ENCODE data around the gene CDSN. TPM values are rescaled to one million over a fixed set of nuclear protein-coding genes. Genes with fewer than 3 reads are reported as not detected.

Gene CDSN
- total RNA-seq, 4 donors from 2014 or later, result not detected

GRCh38 chr6:31130751-31131150 is 10.5 kb upstream of the CDSN start:
- intact Hi-C loops (cut with DNase I), result no loop called here
- H3K27ac ChIP-seq (replicated peaks in 1 of 4), result no peak overlapping the region
- no peak for TF ChIP-seq POLR2AphosphoS5 (IDR thresholded peaks at IDR 0.05)
- TF ChIP-seq, protein P1, sequence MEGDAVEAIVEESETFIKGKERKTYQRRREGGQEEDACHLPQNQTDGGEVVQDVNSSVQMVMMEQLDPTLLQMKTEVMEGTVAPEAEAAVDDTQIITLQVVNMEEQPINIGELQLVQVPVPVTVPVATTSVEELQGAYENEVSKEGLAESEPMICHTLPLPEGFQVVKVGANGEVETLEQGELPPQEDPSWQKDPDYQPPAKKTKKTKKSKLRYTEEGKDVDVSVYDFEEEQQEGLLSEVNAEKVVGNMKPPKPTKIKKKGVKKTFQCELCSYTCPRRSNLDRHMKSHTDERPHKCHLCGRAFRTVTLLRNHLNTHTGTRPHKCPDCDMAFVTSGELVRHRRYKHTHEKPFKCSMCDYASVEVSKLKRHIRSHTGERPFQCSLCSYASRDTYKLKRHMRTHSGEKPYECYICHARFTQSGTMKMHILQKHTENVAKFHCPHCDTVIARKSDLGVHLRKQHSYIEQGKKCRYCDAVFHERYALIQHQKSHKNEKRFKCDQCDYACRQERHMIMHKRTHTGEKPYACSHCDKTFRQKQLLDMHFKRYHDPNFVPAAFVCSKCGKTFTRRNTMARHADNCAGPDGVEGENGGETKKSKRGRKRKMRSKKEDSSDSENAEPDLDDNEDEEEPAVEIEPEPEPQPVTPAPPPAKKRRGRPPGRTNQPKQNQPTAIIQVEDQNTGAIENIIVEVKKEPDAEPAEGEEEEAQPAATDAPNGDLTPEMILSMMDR (IDR thresholded peaks at IDR 0.05), result no peak
- H3K27me3 ChIP-seq, result no peaks in the 10 kb centered on the region
- H3K4me3 ChIP-seq, result no peak overlapping the region
- H3K36me3 ChIP-seq, result no peaks in the 10 kb centered on the region
- 92% methylated on average over 3 of the region's 3 CpGs for WGBS
- H3K9me3 ChIP-seq, result no peaks in the 10 kb centered on the region
- no peak for DNase-seq (ENCODE audit: extremely low spot score)
- H3K4me1 ChIP-seq, result peaks cover 2 to 10% (median 6%) of the 10 kb centered on the region in 4 donors

DNA sequence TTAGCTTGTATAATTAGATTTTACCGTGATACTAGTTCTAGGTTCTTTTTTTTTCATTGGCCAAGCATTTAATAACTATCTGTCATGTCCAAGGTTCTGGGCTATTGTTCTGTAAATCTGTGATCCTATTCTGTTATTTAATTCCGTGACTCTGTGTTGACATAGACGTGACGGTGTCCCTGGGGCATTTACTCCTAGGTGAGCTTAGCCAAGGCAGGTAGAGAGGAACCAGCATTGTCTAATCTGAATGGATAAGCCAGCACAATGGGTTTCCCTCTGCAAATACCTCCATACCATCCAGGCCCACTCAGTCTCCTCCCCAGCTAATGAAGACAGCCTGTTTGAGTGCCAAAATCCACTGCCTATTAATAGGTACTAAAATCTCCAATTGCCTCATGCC is 8.9 kb upstream of the CDSN start:
- intact Hi-C loops (cut with DNase I), result no loop called here
- H3K4me3 ChIP-seq, result no peak overlapping the region

DNA sequence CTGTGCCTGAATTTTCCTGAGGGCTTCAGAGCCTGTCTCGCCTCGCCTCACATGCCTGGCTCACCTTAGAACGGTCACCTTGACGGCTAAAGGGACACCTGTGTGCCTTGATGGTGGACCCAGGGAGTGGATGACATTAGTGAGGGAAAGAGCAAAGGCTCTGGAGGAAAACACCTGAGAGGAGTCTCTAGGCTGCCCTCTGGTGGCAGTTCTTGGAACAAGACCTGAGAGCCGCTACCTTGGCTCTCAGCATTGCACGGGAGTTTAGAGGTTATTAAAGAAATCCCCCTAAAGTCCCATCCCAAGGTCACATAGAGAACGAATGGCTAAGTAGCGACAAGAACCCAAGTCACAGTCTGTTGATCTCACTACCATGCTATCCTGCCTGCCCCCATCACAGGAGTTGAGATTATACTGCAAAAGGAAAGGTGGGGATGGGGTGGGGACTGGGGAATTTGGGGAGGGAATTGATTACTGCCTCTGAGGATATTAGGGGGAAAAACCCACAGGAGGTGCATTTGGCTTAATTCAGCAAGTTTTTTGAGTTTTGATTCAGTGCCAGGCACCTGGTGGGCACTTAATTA is 7.9 kb upstream of the CDSN start:
- no peaks in the 10 kb centered on the region for H3K27me3 ChIP-seq
- H3K4me1 ChIP-seq, result peaks cover 6 to 34% (median 19%) of the 10 kb centered on the region in 4 donors
- no peaks in the 10 kb centered on the region for H3K36me3 ChIP-seq
- H3K27ac ChIP-seq (replicated peaks in 1 of 4), result no peak overlapping the region
- 11% methylated on average over 8 of the region's 8 CpGs for WGBS
- TF ChIP-seq, protein P1 (IDR thresholded peaks at IDR 0.05), result peak; percentile 72 to 91 (median 78)
- no peak for TF ChIP-seq EP300 (IDR thresholded peaks at IDR 0.05)
- no peak for TF ChIP-seq POLR2AphosphoS5 (IDR thresholded peaks at IDR 0.05)
- no peak for TF ChIP-seq POLR2A (IDR thresholded peaks at IDR 0.05; ENCODE audit: low read depth)
- intact Hi-C loops (cut with DNase I), result no loop called here
- DNase-seq (ENCODE audit: extremely low spot score), result no peak
- H3K4me3 ChIP-seq, result no peak overlapping the region
- H3K9me3 ChIP-seq, result no peaks in the 10 kb centered on the region

More for the DNA sequence above, 8.9 kb upstream of the CDSN start:
- Histone ChIP-seq H3K36me3 (no peaks in the 10 kb centered on the region), H3K27ac (replicated peaks in 1 of 4) (no peak overlapping the region), H3K27me3 (no peaks in the 10 kb centered on the region), H3K9me3 (no peaks in the 10 kb centered on the region), H3K4me1 (peaks cover 3 to 26% (median 15%) of the 10 kb centered on the region in 4 donors)
- DNase-seq (ENCODE audit: extremely low spot score), result no peak
- 73% methylated on average over 4 of the region's 4 CpGs for WGBS
- TF ChIP-seq POLR2AphosphoS5 (IDR thresholded peaks at IDR 0.05) (no peak), POLR2A (IDR thresholded peaks at IDR 0.05; ENCODE audit: low read depth) (no peak), EP300 (IDR thresholded peaks at IDR 0.05) (no peak)
- TF ChIP-seq, protein P1 (IDR thresholded peaks at IDR 0.05), result no peak

DNA sequence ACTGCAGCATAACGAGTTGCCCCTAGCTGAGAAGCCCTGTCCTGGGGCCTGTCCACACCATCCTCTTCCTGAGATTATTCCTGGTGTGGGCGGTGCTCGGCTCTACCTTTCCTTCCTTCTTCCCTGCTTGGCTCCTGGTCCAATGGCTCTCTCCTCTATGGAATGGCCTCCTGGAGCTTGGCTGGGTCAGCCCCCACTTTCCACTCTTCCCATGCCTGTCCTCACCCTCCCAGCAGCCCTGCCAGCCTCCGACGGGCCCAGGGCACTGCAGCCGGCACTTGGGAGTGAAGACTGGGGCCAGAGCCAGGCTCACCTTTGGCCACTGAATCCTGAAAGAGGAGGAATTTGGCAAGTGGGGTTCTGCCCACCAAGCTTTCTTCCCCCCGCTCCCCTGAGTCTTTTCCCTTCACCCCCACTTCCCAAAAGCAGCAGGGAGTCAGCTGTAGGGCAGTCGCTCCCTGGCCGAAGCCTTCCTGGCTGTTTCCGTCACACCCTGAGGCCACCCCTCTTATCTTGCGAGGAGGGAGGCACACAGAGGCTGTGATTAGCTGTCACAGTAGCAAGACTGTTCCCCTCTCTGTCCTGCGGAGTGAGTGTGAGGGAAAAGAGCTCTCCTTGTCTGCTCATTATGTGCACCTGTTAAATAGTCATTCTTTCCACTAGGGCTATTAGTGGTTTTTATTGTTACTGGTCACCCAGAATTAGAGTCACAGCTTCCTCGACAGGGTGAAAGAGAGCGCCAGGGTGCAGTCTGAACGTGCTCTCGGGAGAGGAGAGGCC is 6.3 kb upstream of the CDSN start:
- H3K4me3 ChIP-seq, result no peak overlapping the region
- no peaks in the 10 kb centered on the region for H3K36me3 ChIP-seq
- H3K4me1 ChIP-seq, result peaks cover 22 to 50% (median 29%) of the 10 kb centered on the region in 4 donors
- 76% methylated on average over 16 of the region's 16 CpGs for WGBS
- no peak for DNase-seq (ENCODE audit: extremely low spot score)
- no peaks in the 10 kb centered on the region for H3K27me3 ChIP-seq
- H3K9me3 ChIP-seq, result no peaks in the 10 kb centered on the region
- H3K27ac ChIP-seq (replicated peaks in 1 of 4), result no peak overlapping the region
- TF ChIP-seq, protein P1 (IDR thresholded peaks at IDR 0.05), result no peak
- TF ChIP-seq EP300 (IDR thresholded peaks at IDR 0.05) (no peak), POLR2AphosphoS5 (IDR thresholded peaks at IDR 0.05) (no peak), POLR2A (IDR thresholded peaks at IDR 0.05; ENCODE audit: low read depth) (no peak)
- intact Hi-C loops (cut with DNase I), result no loop called here

Measured in esophagus muscularis mucosa (tissue), 4 donors.